HG03442 (cell line): Measurements from ENCODE around the gene KMT2B.
A peak's percentile ranks its signal among the peaks of the same experiment; 100 is the strongest.
"Not testable (repeated sequence)": the region's sequence is repeated elsewhere in the genome, so short reads cannot be mapped to it uniquely, and the experiment has no call there.

ENCODE experiments used
- ATAC-seq: cut with Tn5 transposase; IDR thresholded peaks from one replicate; pipeline ENCODE4 v1.9.1; 2021; ENCODE audit warnings: mild to moderate bottlenecking, moderate library complexity; ENCODE audit not compliant: unreplicated experiment

Gene KMT2B

GRCh38 chr19:35712567-35713505, 5.0 kb upstream of the KMT2B start:
- no peak for ATAC-seq

DNA sequence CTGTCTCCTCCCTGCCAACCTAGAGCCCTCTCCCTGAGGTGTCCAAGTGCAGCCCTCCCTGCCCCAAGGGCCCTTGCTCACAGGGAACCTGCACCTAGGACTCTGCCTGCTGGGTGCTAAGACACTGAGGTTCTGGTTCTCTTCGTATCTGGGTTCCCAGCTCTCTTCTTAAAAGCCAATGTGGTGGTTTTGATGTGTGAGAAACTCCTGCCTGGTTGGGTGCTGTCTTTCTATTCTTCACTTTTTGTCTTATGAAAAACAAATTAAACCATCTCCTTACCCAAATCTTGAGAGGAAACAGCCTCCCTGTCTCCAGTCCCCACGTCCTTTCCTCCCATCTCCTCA, 4.3 kb upstream of the KMT2B start:
- ATAC-seq: no peak

GRCh38 chr19:35713904-35714495, 3.8 kb upstream of the KMT2B start:
- ATAC-seq: no peak

- ATAC-seq: no peak
These were observed 3.0 kb upstream of the KMT2B start for GRCh38 chr19:35714601-35715354.

- no peak for ATAC-seq
These were observed 2.4 kb upstream of the KMT2B start for GRCh38 chr19:35715355-35715809.

GRCh38 chr19:35715981-35716800, 1.6 kb upstream of the KMT2B start:
- peak; percentile 1 for ATAC-seq

DNA sequence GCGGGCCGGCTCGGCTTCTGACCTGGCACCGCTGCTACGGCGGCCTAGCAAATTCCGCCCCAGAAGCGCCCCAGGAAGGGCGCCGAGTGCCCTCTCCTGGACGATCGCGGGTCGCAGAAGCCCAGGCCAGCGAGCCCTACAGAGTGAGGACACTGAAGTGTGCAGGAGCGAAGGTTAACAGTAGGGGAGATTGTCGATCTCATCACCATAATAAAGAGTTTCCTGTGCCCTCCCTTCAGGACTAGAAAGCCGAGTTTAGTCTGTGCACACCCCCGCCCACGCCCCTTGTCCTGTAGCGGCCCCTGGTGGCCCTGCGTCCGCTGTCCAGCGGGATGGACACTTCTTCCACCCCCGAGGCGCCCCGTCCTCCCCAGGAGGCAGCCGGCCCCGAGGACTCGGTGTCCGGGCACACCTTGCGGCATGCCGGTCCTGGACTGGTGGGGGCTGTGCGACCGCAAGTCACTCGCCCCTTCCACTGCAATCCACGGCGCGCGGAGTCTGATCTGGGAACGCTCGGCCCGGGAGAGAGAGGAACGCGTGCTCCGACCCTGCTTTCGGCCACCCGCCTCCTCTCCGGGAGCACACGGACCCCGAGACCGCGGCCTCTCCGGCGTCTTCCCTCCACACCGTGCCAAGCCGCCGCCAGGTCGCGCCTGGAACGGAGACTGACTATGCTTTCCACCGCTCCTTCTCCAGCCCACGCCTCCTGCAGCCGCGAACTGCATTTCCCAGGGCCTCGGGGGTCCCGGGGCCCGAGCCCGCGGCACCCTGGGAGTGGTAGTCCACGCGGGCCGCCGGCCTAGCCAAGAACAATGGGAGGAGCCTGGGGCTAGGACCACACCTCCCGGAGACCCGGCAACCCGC, 770 bp upstream of the KMT2B start:
- peak; percentile 60 for ATAC-seq

- peak; percentile 1 for ATAC-seq
These were observed 690 bp downstream of the KMT2B start for GRCh38 chr19:35718345-35719041.

- no peak for ATAC-seq
These were observed 1.8 kb downstream of the KMT2B start for GRCh38 chr19:35719402-35720162.

- no peak for ATAC-seq
These were observed 2.3 kb downstream of the KMT2B start for GRCh38 chr19:35720163-35720524.

DNA sequence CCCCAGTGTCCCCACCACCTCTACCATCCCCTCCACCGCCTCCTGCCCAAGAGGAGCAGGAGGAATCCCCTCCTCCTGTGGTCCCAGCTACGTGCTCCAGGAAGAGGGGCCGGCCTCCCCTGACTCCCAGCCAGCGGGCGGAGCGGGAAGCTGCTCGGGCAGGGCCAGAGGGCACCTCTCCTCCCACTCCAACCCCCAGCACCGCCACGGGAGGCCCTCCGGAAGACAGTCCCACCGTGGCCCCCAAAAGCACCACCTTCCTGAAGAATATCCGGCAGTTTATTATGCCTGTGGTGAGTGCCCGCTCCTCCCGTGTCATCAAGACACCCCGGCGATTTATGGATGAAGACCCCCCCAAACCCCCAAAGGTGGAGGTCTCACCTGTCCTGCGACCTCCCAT, 2.8 kb downstream of the KMT2B start:
- ATAC-seq: no peak

DNA sequence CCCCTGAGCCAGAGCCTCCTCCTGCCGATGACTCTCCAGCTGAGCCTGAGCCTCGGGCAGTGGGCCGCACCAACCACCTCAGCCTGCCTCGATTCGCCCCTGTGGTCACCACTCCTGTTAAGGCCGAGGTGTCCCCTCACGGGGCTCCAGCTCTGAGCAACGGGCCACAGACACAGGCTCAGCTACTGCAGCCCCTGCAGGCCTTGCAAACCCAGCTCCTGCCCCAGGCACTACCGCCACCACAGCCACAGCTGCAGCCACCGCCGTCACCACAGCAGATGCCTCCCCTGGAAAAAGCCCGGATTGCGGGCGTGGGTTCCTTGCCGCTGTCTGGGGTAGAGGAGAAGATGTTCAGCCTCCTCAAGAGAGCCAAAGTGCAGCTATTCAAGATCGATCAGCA, 3.6 kb downstream of the KMT2B start:
- no peak for ATAC-seq

GRCh38 chr19:35722461-35722860, 4.7 kb downstream of the KMT2B start:
- ATAC-seq: no peak

DNA sequence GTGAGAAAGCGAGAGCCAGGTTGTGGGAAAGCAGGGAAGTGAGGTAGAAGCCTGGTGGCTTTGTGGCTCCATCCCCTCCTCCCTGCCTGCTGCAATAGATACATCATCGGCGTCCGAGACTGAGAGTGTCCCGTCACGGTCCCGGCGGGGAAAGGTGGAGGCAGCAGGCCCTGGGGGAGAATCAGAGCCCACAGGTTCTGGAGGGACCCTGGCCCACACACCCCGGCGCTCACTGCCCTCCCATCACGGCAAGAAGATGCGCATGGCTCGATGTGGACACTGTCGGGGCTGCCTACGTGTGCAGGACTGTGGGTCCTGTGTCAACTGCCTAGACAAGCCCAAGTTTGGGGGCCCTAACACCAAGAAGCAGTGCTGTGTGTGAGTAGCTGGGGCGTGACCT, 5.1 kb downstream of the KMT2B start:
- no peak for ATAC-seq

GRCh38 chr19:35723671-35724070, 5.9 kb downstream of the KMT2B start:
- ATAC-seq: no peak

DNA sequence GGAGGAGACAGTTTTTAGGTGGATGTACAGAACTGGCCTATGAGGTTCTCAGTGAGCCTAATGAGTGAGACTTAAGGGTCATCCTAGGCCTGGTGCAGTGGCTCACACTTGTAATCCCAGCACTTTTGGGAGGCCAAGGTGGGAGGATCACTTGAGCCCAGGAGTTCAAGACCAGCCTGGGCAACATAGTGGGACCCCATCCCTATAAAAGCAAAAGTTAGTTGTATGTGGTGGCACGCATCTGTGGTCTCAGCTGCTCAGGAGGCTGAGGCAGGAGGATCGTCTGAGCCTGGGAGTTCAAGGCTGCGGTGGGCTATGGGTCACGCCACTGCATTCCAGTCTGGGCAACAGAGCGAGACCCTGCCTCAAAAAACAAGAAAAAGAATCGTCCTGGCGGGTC, 6.3 kb downstream of the KMT2B start:
- not testable (repeated sequence) for ATAC-seq

DNA sequence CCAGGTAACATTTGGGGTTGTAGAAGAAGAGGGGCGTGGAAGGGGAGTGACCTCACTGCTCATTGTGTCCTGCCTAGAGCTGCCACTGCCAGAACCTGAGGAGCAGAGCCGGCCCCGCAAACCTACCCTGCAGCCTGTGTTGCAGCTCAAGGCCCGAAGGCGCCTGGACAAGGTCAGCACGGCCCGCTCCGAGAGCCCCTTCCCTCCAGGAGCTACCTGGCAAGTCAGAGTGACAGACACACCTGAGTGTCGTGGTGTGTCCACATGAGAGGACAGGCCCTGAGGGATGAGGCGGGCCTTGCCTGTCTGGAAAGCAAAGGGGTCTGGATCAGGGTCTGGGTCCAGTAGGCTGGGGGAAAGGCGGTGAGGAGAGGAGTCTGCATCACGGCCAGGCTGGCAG, 6.8 kb downstream of the KMT2B start:
- no peak for ATAC-seq

DNA sequence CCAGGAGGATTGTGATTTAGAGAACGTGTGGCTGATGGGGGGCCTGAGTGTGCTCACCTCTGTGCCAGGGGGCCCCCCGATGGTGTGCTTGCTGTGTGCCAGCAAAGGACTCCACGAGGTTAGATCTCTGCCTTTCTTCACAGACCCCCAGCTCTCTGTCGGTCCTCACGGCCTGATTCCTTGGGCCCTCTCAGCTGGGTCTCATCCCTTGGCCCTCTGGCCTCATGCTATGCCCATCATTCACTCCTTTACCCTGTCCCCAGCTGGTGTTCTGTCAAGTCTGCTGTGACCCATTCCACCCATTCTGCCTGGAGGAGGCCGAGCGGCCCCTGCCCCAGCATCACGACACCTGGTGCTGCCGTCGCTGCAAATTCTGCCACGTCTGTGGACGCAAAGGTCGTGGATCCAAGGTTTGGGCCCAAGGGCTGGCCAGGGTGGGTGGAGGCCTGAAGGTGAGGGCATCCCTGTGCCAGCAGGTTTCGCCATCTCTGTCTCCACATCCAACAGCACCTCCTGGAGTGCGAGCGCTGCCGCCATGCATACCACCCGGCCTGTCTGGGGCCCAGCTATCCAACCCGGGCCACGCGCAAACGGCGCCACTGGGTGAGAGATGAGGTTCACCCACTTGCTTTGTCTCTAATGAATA, 7.5 kb downstream of the KMT2B start:
- ATAC-seq: no peak
